GM21526 (cell line): ENCODE results near the gene ELMO1.

Experiments used
- ATAC-seq: cut with Tn5 transposase; IDR thresholded peaks from one replicate; pipeline ENCODE4 v1.9.1; 2021; ENCODE audit warnings: moderate library complexity; ENCODE audit not compliant: unreplicated experiment, low FRiP score

Gene ELMO1

GRCh38 chr7:37110660-37111424, 337.8 kb downstream of the ELMO1 start:
- no peak for ATAC-seq

- ATAC-seq: no peak
These were observed 338.8 kb downstream of the ELMO1 start for GRCh38 chr7:37109843-37110242.

GRCh38 chr7:37109016-37109683, 339.5 kb downstream of the ELMO1 start:
- no peak for ATAC-seq

- no peak for ATAC-seq
These were observed 340.0 kb downstream of the ELMO1 start for GRCh38 chr7:37108615-37109014.

- ATAC-seq: no peak
These were observed 341.5 kb downstream of the ELMO1 start for GRCh38 chr7:37107047-37107750.

GRCh38 chr7:37105762-37106161, 342.9 kb downstream of the ELMO1 start:
- ATAC-seq: no peak

GRCh38 chr7:37104822-37105518, 343.7 kb downstream of the ELMO1 start:
- ATAC-seq: no peak

- no peak for ATAC-seq
These were observed 346.0 kb downstream of the ELMO1 start for GRCh38 chr7:37102518-37103137.

- ATAC-seq: no peak
These were observed 347.8 kb downstream of the ELMO1 start for GRCh38 chr7:37100735-37101331.

- no peak for ATAC-seq
These were observed 349.9 kb downstream of the ELMO1 start for GRCh38 chr7:37098762-37099161.

GRCh38 chr7:37097983-37098382, 350.7 kb downstream of the ELMO1 start:
- ATAC-seq: no peak

GRCh38 chr7:37097276-37097675, 351.4 kb downstream of the ELMO1 start:
- no peak for ATAC-seq

- no peak for ATAC-seq
These were observed 352.3 kb downstream of the ELMO1 start for GRCh38 chr7:37096341-37096740.

- ATAC-seq: no peak
These were observed 353.5 kb downstream of the ELMO1 start for GRCh38 chr7:37095122-37095521.

- no peak for ATAC-seq
These were observed 355.4 kb downstream of the ELMO1 start for GRCh38 chr7:37093257-37093656.

GRCh38 chr7:37092548-37092947, 356.1 kb downstream of the ELMO1 start:
- no peak for ATAC-seq

- ATAC-seq: no peak
These were observed 358.7 kb downstream of the ELMO1 start for GRCh38 chr7:37089972-37090371.

- no peak for ATAC-seq
These were observed 363.1 kb downstream of the ELMO1 start for GRCh38 chr7:37085600-37085999.

- no peak for ATAC-seq
These were observed 364.4 kb downstream of the ELMO1 start for GRCh38 chr7:37084303-37084702.
